Measurements from ENCODE around the gene ASCC3.
"Not testable (repeated sequence)": the region's sequence is repeated elsewhere in the genome, so short reads cannot be mapped to it uniquely, and the experiment has no call there.

The ASCC3 gene

GRCh38 chr6:100880853-100881706, at the start of gene ASCC3:
Gene ASCC3 (minus strand): TSS chr6:100881329. CDS start chr6:100867997, 13,332 bp downstream.
- peak; percentile 52 for DNase-seq

- DNase-seq = no peak
These were observed 44.6 kb upstream of the ASCC3 start for GRCh38 chr6:100925749-100926148.

- DNase-seq = no peak
These were observed 43.6 kb upstream of the ASCC3 start for GRCh38 chr6:100924534-100925227.

- DNase-seq = no peak
These were observed 42.5 kb upstream of the ASCC3 start for GRCh38 chr6:100923481-100924165.

- no peak for DNase-seq
These were observed 39.0 kb upstream of the ASCC3 start for GRCh38 chr6:100920028-100920605.

GRCh38 chr6:100918152-100918551, 37.0 kb upstream of the ASCC3 start:
- DNase-seq = no peak

- DNase-seq = no peak
These were observed 34.7 kb upstream of the ASCC3 start for GRCh38 chr6:100915876-100916275.

- no peak for DNase-seq
These were observed 32.5 kb upstream of the ASCC3 start for GRCh38 chr6:100913400-100914276.

- DNase-seq = no peak
These were observed 25.2 kb upstream of the ASCC3 start for GRCh38 chr6:100906325-100906724.

- DNase-seq = no peak
These were observed 23.9 kb upstream of the ASCC3 start for GRCh38 chr6:100905067-100905466.

- no peak for DNase-seq
These were observed 23.2 kb upstream of the ASCC3 start for GRCh38 chr6:100904316-100904715.

GRCh38 chr6:100901582-100901981, 20.5 kb upstream of the ASCC3 start:
- DNase-seq = no peak

- DNase-seq = no peak
These were observed 18.1 kb upstream of the ASCC3 start for GRCh38 chr6:100899202-100899601.

GRCh38 chr6:100897671-100898070, 16.5 kb upstream of the ASCC3 start:
- DNase-seq = no peak

GRCh38 chr6:100893743-100894142, 12.6 kb upstream of the ASCC3 start:
- no peak for DNase-seq

GRCh38 chr6:100892693-100893092, 11.6 kb upstream of the ASCC3 start:
- DNase-seq = no peak

- no peak for DNase-seq
These were observed 11.0 kb upstream of the ASCC3 start for GRCh38 chr6:100892116-100892515.

GRCh38 chr6:100891079-100891478, 9.9 kb upstream of the ASCC3 start:
- DNase-seq = no peak

- not testable (repeated sequence) for DNase-seq
These were observed 9.5 kb upstream of the ASCC3 start for GRCh38 chr6:100890646-100891045.

- no peak for DNase-seq
These were observed 8.2 kb upstream of the ASCC3 start for GRCh38 chr6:100889351-100889750.

- no peak for DNase-seq
These were observed 4.9 kb upstream of the ASCC3 start for GRCh38 chr6:100886076-100886475.

- no peak for DNase-seq
These were observed 2.2 kb upstream of the ASCC3 start for GRCh38 chr6:100883347-100883746.
